Tibial artery (tissue), 4 donors: ENCODE data around the gene PEX5L.
A peak's percentile ranks its signal among the peaks of the same experiment; 100 is the strongest.

Experiments used
- DNase-seq, 2 donors: peaks; one replicate each; pipeline ENCODE4 v3.0.0-alpha.2; 2019
- H3K27ac ChIP-seq, 2 donors: fragments of 200-600 bp; sonication (generic) in 1 of 2; 1 replicate in 1 of 2; 2 replicates in 1 of 2; pipeline ENCODE4 v1.5.1; 2018 to 2019; ENCODE audit warnings: mild to moderate bottlenecking in 1 of 2
- H3K27me3 ChIP-seq, 2 donors: fragments of 200-600 bp; sonication (generic) in 1 of 2; one replicate each; pipeline versions ENCODE4 v1.5.1 to v1.6.0; 2016 to 2019
- H3K36me3 ChIP-seq, 3 donors: fragments of 200-600 bp; sonication (generic) in 2 of 3; one replicate each; pipeline ENCODE4 v1.5.1; 2016 to 2019; ENCODE audit warnings: mild to moderate bottlenecking in 2 of 3
- H3K4me1 ChIP-seq, 4 donors: fragments of 200-600 bp; sonication (generic) in 2 of 4; 1 replicate in 3 of 4; 2 replicates in 1 of 4; pipeline ENCODE4 v1.5.1; 2016 to 2019
- H3K4me3 ChIP-seq, 2 donors: fragments of 200-600 bp; sonication (generic) in 1 of 2; 1 replicate in 1 of 2; 2 replicates in 1 of 2; pipeline ENCODE4 v1.5.1; 2018 to 2019; ENCODE audit warnings: mild to moderate bottlenecking in 2 of 2
- H3K9me3 ChIP-seq, 3 donors: fragments of 200-600 bp; sonication (generic) in 1 of 3; one replicate each; pipeline ENCODE4 v1.5.1; 2016 to 2019
- intact Hi-C: fragments of 100-400 bp; cut with DNase I; formaldehyde crosslinking; loops from one replicate; pipeline ENCODE4 v1.15.0; 2023; ENCODE audit warnings: low total_unique reads
- TF ChIP-seq, protein P1 (sequence below), 2 experiments: fragments of 200-600 bp in 1 of 2; fragments of 450-650 bp in 1 of 2; IDR thresholded peaks; one replicate each; pipeline ENCODE4 v1.5.1; 2017 to 2019; ENCODE audit warnings: antibody characterized with exemption in 2 of 2, mild to moderate bottlenecking in 1 of 2, moderate library complexity in 1 of 2

The PEX5L gene, protein sequence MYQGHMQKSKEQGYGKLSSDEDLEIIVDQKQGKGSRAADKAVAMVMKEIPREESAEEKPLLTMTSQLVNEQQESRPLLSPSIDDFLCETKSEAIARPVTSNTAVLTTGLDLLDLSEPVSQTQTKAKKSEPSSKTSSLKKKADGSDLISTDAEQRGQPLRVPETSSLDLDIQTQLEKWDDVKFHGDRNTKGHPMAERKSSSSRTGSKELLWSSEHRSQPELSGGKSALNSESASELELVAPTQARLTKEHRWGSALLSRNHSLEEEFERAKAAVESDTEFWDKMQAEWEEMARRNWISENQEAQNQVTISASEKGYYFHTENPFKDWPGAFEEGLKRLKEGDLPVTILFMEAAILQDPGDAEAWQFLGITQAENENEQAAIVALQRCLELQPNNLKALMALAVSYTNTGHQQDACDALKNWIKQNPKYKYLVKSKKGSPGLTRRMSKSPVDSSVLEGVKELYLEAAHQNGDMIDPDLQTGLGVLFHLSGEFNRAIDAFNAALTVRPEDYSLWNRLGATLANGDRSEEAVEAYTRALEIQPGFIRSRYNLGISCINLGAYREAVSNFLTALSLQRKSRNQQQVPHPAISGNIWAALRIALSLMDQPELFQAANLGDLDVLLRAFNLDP

GRCh38 chr3:180036671-180037455 is at the start of gene PEX5L:
Gene PEX5L, minus strand, starts transcription at chr3:180036937. Its CDS starts 338 bp downstream, at chr3:180036599.
- peaks cover 0 to 12% (median 5%) of the 10 kb centered on the region in 4 donors for H3K4me1 ChIP-seq
- intact Hi-C loops: no loop called here
- TF ChIP-seq, protein P1, sequence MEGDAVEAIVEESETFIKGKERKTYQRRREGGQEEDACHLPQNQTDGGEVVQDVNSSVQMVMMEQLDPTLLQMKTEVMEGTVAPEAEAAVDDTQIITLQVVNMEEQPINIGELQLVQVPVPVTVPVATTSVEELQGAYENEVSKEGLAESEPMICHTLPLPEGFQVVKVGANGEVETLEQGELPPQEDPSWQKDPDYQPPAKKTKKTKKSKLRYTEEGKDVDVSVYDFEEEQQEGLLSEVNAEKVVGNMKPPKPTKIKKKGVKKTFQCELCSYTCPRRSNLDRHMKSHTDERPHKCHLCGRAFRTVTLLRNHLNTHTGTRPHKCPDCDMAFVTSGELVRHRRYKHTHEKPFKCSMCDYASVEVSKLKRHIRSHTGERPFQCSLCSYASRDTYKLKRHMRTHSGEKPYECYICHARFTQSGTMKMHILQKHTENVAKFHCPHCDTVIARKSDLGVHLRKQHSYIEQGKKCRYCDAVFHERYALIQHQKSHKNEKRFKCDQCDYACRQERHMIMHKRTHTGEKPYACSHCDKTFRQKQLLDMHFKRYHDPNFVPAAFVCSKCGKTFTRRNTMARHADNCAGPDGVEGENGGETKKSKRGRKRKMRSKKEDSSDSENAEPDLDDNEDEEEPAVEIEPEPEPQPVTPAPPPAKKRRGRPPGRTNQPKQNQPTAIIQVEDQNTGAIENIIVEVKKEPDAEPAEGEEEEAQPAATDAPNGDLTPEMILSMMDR (IDR thresholded peaks at IDR 0.05): no peak
- peak within 1 kb of the TSS in 1 of 2 donors; percentile 23 for H3K4me3 ChIP-seq
- no peak within 1 kb of the TSS for H3K27ac ChIP-seq
- no peak for DNase-seq
- H3K27me3 ChIP-seq: peaks cover 0 to 37% of the 10 kb centered on the region in 2 donors
- H3K9me3 ChIP-seq: no peaks in the 10 kb centered on the region
- no peaks in the 10 kb centered on the region for H3K36me3 ChIP-seq

- Histone ChIP-seq H3K4me3 (no peak overlapping the region), H3K4me1 (no peaks in the 10 kb centered on the region), H3K27ac (no peak overlapping the region), H3K9me3 (no peaks in the 10 kb centered on the region), H3K27me3 (no peaks in the 10 kb centered on the region), H3K36me3 (no peaks in the 10 kb centered on the region)
- intact Hi-C loops: no loop called here
- no peak for DNase-seq
- TF ChIP-seq, protein P1 (IDR thresholded peaks at IDR 0.05): no peak
Measured at GRCh38 chr3:180085122-180085710, 48.5 kb upstream of the PEX5L start.

GRCh38 chr3:180082699-180083098 is 46.0 kb upstream of the PEX5L start:
- DNase-seq: no peak
- no peak overlapping the region for H3K27ac ChIP-seq
- H3K27me3 ChIP-seq: no peaks in the 10 kb centered on the region
- H3K9me3 ChIP-seq: no peaks in the 10 kb centered on the region
- TF ChIP-seq, protein P1 (IDR thresholded peaks at IDR 0.05): no peak
- H3K4me3 ChIP-seq: no peak overlapping the region
- no peaks in the 10 kb centered on the region for H3K4me1 ChIP-seq
- intact Hi-C loops: no loop called here
- H3K36me3 ChIP-seq: no peaks in the 10 kb centered on the region

- Histone ChIP-seq H3K27ac (no peak overlapping the region), H3K36me3 (no peaks in the 10 kb centered on the region), H3K4me3 (no peak overlapping the region), H3K9me3 (no peaks in the 10 kb centered on the region), H3K4me1 (no peaks in the 10 kb centered on the region), H3K27me3 (no peaks in the 10 kb centered on the region)
- no peak for DNase-seq
- intact Hi-C loops: no loop called here
- TF ChIP-seq, protein P1 (IDR thresholded peaks at IDR 0.05): no peak
Measured at GRCh38 chr3:180078592-180078991, 41.9 kb upstream of the PEX5L start.

DNA sequence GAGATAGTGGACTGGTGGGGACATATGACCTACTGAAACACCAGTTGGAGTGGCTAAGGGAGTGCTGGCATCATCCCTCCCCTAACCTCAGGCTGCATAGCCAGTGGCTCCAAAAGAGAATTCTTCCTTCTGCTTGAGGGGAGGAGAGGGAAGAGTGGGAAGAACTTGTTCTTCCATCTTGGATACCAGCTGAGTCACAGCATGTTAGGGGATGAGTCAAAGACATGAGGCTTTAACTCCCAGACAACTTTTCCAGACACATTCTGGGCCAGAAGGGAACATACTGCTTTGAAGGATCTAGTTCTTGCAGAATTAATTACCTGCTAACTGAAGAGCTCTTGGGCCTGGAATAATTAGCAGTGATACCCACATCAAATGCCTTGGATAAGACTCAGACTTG is 36.8 kb upstream of the PEX5L start:
- H3K27me3 ChIP-seq: no peaks in the 10 kb centered on the region
- DNase-seq: no peak
- no peaks in the 10 kb centered on the region for H3K4me1 ChIP-seq
- intact Hi-C loops: no loop called here
- no peak overlapping the region for H3K27ac ChIP-seq
- no peak overlapping the region for H3K4me3 ChIP-seq
- H3K9me3 ChIP-seq: no peaks in the 10 kb centered on the region
- H3K36me3 ChIP-seq: no peaks in the 10 kb centered on the region
- TF ChIP-seq, protein P1 (IDR thresholded peaks at IDR 0.05): no peak
